GM10266 (cell line): Measurements from ENCODE around the gene COASY.
"Not testable (repeated sequence)": the region's sequence is repeated elsewhere in the genome, so short reads cannot be mapped to it uniquely, and the experiment has no call there.

ENCODE experiments used
- DNase-seq: peaks from one replicate; pipeline ENCODE4 v3.0.0; 2012; ENCODE audit errors: extremely low spot score
- TF ChIP-seq, protein P1 (sequence below): IDR thresholded peaks from 2 replicates; pipeline ENCODE4 v1.5.1; 2012; ENCODE audit warnings: mild to moderate bottlenecking, low read depth; ENCODE audit not compliant: control insufficient read depth, insufficient read depth; ENCODE audit errors: missing control alignments

Gene COASY

DNA sequence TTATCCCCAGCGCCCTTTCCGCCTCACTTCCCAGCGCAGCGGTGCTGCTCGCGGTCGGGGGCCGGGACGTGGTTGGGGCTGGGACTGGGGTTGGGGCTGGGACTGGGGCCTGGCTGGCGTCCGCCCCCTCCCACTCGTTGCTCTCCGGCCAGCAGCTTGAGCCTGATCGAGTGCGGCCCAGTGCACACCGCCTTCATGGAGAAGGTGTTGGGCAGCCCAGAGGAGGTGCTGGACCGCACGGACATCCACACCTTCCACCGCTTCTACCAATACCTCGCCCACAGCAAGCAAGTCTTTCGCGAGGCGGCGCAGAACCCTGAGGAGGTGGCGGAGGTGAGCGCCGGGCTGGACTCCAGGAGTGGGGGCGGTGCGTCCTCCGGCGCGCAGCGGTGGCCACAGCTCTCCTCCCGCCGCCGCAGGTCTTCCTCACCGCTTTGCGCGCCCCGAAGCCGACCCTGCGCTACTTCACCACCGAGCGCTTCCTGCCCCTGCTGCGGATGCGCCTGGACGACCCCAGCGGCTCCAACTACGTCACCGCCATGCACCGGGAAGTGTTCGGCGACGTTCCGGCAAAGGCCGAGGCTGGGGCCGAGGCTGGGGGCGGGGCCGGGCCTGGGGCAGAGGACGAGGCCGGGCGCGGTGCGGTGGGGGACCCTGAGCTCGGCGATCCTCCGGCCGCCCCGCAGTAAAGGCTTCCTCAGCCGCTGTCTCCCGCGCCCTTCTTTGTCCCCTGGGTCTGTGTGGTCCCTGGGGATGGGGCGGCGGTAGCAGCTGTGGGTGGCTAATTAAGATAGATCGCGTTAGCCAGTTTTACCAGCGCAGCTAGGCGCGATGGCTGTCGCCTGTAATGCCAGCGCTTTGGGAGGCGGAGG lies 7.5 kb upstream of the COASY start:
- DNase-seq: peak; percentile 92
- TF ChIP-seq, protein P1, sequence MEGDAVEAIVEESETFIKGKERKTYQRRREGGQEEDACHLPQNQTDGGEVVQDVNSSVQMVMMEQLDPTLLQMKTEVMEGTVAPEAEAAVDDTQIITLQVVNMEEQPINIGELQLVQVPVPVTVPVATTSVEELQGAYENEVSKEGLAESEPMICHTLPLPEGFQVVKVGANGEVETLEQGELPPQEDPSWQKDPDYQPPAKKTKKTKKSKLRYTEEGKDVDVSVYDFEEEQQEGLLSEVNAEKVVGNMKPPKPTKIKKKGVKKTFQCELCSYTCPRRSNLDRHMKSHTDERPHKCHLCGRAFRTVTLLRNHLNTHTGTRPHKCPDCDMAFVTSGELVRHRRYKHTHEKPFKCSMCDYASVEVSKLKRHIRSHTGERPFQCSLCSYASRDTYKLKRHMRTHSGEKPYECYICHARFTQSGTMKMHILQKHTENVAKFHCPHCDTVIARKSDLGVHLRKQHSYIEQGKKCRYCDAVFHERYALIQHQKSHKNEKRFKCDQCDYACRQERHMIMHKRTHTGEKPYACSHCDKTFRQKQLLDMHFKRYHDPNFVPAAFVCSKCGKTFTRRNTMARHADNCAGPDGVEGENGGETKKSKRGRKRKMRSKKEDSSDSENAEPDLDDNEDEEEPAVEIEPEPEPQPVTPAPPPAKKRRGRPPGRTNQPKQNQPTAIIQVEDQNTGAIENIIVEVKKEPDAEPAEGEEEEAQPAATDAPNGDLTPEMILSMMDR: no peak

DNA sequence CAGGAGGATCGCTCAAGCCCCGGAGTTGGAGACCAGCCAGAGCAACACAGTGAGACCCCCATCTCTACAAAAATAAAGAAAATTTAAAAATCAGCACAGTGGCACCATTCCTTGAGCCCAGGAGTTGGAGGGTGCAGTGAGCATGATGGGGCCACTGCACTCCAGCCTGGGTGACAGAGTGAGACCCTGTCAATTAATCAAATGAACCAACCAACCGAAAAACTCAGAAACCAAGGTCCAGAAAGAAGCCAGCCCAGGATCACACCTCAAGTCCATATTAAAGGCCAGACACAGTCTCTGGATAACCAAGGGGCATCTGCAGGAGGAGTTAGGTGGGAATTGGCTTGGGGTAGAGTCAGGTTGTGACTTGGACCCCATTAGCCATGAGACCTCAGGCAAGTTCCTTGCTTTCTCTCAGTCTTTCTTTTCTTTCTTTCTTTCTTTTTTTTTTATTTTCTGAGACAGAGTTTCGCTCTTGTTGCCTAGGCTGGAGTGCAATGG lies 6.8 kb upstream of the COASY start:
- no peak for DNase-seq
- TF ChIP-seq, protein P1: no peak

DNA sequence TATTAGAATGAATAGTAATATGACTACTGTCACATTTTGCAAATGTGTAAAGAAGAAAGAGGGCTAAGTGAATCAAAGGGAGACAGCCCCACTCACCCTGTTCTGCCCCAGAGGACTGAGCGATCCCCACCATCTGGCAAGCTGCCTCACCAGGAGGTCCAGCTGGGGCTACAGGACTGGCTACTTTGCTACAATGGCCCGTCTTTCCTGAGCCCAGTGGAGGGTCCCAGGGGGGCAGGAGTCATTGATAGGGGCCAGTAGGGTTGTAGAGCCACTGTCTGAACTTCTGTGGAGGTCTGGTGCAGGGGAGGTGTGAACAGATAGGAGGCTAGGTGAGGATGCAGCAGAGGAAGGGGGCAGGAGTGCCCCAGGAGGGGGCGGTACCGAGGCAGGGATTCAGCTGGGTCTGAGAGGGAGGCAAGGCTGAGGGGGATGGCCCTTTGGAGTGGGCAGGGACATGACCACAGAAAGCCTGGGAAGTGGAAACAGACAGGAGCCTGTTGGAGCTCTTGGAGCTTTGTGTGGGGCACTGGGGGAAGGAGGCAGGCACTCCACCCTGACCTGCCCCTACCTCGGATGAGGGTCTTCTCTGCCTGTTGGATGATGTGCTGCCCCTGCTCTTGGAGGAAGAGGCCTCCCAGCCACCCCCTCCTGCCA lies 5.9 kb upstream of the COASY start:
- not testable (repeated sequence) for DNase-seq

DNA sequence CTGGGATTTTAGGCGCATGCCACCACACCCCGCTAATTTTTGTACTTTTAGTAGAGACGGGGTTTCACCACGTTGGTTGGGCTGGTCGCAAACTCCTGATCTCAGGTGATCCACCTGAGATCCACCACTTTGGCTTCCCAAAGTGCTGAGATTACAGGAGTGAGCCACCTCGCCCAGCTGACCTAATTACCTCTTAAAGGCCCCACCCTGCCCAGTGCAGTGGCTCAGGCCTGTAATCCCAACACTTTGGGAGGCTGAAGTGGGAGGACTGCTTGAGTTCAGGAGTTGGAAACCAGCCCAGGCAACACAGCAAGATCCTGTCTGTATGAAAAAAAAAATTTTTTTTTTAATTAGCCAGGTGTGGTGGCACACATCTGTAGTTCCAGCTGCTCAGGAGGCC lies 2.9 kb upstream of the COASY start:
- DNase-seq: no peak
- TF ChIP-seq, protein P1: no peak

DNA sequence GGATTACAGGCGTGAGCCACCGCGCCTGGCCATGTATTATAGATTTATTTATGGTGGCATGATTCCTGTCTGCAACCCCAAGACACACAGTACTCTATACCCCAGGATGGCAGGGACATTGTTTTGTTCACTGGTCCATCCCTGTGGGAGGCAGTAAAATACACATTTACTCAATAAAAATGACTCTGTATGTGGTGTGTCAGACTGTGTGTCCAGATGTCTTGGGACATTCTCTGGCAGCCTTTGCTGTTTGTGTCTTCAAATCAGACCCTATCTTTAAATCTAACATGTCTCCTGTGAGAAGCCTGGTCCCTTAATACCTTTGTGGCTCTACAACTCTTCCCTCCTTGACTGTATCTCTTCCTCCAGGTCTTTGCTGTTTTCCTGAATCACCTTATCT lies 1.7 kb upstream of the COASY start:
- TF ChIP-seq, protein P1: no peak
- no peak for DNase-seq

DNA sequence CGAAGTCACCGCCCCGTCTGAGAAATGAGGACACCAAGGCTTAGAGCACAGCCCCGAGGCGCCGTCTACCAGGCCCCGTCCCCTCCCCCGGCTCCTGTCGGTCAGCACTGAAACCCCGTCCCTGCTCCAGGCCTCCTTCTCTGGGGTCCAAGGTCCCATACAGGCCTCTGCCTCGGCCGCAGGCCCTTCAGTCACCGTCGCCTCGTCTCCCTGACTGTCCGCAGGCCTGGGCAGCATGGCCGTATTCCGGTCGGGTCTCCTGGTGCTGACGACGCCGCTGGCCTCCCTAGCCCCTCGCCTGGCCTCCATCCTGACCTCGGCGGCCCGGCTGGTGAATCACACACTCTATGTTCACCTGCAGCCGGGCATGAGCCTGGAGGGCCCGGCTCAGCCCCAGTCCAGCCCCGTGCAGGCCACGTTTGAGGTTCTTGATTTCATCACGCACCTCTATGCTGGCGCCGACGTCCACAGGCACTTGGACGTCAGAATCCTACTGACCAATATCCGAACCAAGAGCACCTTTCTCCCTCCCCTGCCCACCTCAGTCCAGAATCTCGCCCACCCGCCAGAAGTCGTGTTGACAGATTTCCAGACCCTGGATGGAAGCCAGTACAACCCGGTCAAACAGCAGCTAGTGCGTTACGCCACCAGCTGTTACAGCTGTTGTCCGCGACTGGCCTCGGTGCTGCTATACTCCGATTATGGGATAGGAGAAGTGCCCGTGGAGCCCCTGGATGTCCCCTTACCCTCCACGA lies 617 bp downstream of the COASY start:
- TF ChIP-seq, protein P1: no peak
- no peak for DNase-seq

DNA sequence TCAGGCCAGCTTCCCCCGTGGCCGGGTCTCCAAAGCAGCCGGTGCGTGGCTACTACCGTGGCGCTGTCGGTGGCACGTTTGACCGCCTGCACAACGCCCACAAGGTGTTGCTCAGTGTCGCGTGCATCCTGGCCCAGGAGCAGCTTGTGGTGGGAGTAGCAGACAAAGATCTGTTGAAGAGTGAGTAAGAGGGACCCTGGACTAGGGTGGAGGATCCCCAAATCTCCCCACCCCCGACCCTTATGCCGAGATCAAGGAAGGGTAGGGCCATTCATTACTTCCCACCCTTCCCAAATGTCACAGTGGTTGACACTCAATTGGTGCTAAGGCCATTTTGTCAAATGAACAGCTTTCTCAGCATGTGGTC lies 1.2 kb downstream of the COASY start:
- TF ChIP-seq, protein P1: no peak
- no peak for DNase-seq
